ENCODE measurements around the gene C11orf21.

The C11orf21 gene

GRCh38 chr11:2250485-2250884 lies 51.2 kb downstream of the C11orf21 start:
- DNase-seq, result no peak
- H3K9me3 Mint-ChIP-seq, result no peaks in the 10 kb centered on the region
- H3K4me3 Mint-ChIP-seq, result no peak overlapping the region
- no peaks in the 10 kb centered on the region for H3K4me1 Mint-ChIP-seq
- no peaks in the 10 kb centered on the region for H3K36me3 Mint-ChIP-seq
- no peak overlapping the region for H3K27ac Mint-ChIP-seq
- CTCF ChIA-PET, result no interaction called here
- H3K27me3 Mint-ChIP-seq, result peaks cover 6% of the 10 kb centered on the region

- Mint-ChIP-seq H3K36me3 (no peaks in the 10 kb centered on the region), H3K9me3 (no peaks in the 10 kb centered on the region), H3K4me1 (no peaks in the 10 kb centered on the region), H3K4me3 (no peak overlapping the region), H3K27me3 (peaks cover 6% of the 10 kb centered on the region), H3K27ac (no peak overlapping the region)
- CTCF ChIA-PET, result no interaction called here
- DNase-seq, result no peak
Observed at GRCh38 chr11:2250041-2250440, 51.7 kb downstream of the C11orf21 start.

- CTCF ChIA-PET, result interaction anchor here (1.4 kb wide), 1 partner anchor 213 kb away, joined by 3 read pairs; no protein-coding TSS in a partner anchor
- H3K27ac Mint-ChIP-seq, result no peak overlapping the region
- DNase-seq, result no peak
- no peaks in the 10 kb centered on the region for H3K9me3 Mint-ChIP-seq
- H3K4me1 Mint-ChIP-seq, result no peaks in the 10 kb centered on the region
- H3K36me3 Mint-ChIP-seq, result no peaks in the 10 kb centered on the region
- H3K4me3 Mint-ChIP-seq, result no peak overlapping the region
- H3K27me3 Mint-ChIP-seq, result peaks cover 11% of the 10 kb centered on the region
Observed at GRCh38 chr11:2249189-2249916, 52.4 kb downstream of the C11orf21 start.

- no peaks in the 10 kb centered on the region for H3K36me3 Mint-ChIP-seq
- no peak overlapping the region for H3K27ac Mint-ChIP-seq
- no peaks in the 10 kb centered on the region for H3K9me3 Mint-ChIP-seq
- H3K27me3 Mint-ChIP-seq, result peaks cover 17% of the 10 kb centered on the region
- DNase-seq, result no peak
- no peak overlapping the region for H3K4me3 Mint-ChIP-seq
- CTCF ChIA-PET, result interaction anchor here (0.6 to 1.4 kb wide), 2 partner anchors 17 to 213 kb away, joined by 3 read pairs; no protein-coding TSS in a partner anchor
- H3K4me1 Mint-ChIP-seq, result no peaks in the 10 kb centered on the region
Observed at GRCh38 chr11:2248762-2249161, 53.0 kb downstream of the C11orf21 start.

GRCh38 chr11:2248242-2248641 lies 53.5 kb downstream of the C11orf21 start:
- Mint-ChIP-seq H3K4me1 (no peaks in the 10 kb centered on the region), H3K4me3 (no peak overlapping the region), H3K9me3 (no peaks in the 10 kb centered on the region), H3K27me3 (peaks cover 18% of the 10 kb centered on the region), H3K36me3 (no peaks in the 10 kb centered on the region), H3K27ac (no peak overlapping the region)
- CTCF ChIA-PET, result interaction anchor here (0.6 to 1.4 kb wide), 2 partner anchors 17 to 212 kb away, joined by 3 read pairs; no protein-coding TSS in a partner anchor
- no peak for DNase-seq

GRCh38 chr11:2247496-2247895 lies 54.2 kb downstream of the C11orf21 start:
- Mint-ChIP-seq H3K27ac (no peak overlapping the region), H3K4me1 (no peaks in the 10 kb centered on the region), H3K27me3 (peaks cover 18% of the 10 kb centered on the region), H3K4me3 (no peak overlapping the region), H3K36me3 (no peaks in the 10 kb centered on the region), H3K9me3 (no peaks in the 10 kb centered on the region)
- CTCF ChIA-PET, result no interaction called here
- no peak for DNase-seq
